ENCODE results near the gene EPB42.
"Not testable (repeated sequence)": the region's sequence is repeated elsewhere in the genome, so short reads cannot be mapped to it uniquely, and the experiment has no call there.

Gene EPB42

DNA sequence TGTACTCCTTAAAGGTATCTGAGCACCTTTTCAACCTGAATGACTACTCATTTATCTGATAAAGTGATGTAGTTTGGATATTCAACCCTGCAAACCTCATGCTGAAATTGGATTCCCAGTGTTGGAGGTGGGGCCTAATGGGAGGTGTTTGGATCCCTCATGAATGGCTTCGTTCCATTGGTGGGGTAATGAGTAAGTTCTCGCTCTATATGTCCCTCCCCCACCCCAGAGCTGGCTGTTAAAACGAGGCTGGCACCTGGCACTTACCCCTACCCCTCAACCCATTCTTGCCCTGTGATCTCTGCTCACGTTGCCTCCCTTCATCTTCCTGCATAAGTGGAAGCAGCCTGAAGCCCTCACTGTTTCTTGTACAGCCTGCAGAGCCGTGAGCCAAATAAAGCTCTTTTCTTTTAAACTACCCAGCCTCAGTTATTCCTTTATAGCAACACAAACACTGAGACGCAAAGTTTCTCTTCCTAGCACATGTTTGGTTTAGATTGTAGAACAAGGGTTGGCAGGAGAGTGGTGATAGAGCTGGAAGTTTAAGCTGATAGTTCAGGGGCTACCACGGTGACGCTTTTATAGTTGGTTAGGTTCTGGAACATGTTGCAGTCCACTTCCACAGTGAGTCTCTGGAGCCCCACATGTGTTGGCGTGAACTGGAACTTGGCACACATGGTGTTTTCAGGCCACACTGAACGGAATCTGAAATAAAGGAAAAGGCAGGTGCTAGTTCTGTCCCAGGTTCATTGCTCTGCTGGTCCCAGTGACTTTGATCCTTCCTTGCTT lies 23.9 kb downstream of the EPB42 start:
- H3K36me3 ChIP-seq (ENCODE audit: insufficient read depth, low read length) = no peaks in the 10 kb centered on the region; the same call in 1 of the 2 replicates
- no peaks in the 10 kb centered on the region; the same call in 1 of the 2 replicates for H3K9me3 ChIP-seq (ENCODE audit: control insufficient read depth, insufficient read depth, low read length)
- H3K4me1 ChIP-seq (ENCODE audit: insufficient read depth, low read length) = no peaks in the 10 kb centered on the region
- H3K9ac ChIP-seq (ENCODE audit: low read depth, low read length) = no peak overlapping the region

DNA sequence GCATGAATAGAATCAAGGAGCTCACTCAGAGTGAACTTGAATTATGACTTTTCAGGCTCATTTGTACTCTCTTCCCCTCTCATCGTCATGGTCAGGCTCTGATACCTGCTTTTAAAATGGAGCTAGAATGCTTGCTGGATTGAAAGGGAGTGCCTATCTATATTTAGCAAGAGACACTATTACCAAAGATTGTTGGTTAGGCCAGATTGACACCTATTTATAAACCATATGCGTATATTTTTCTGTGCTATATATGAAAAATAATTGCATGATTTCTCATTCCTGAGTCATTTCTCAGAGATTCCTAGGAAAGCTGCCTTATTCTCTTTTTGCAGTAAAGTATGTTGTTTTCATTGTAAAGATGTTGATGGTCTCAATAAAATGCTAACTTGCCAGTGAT lies 26.0 kb downstream of the EPB42 start:
- H3K36me3 ChIP-seq (ENCODE audit: insufficient read depth, low read length) = no peaks in the 10 kb centered on the region; the same call in none of the 2 replicates
- H3K9me3 ChIP-seq (ENCODE audit: control insufficient read depth, insufficient read depth, low read length) = no peaks in the 10 kb centered on the region; the same call in 1 of the 2 replicates
- H3K9ac ChIP-seq (ENCODE audit: low read depth, low read length) = no peak overlapping the region
- H3K4me1 ChIP-seq (ENCODE audit: insufficient read depth, low read length) = no peaks in the 10 kb centered on the region

DNA sequence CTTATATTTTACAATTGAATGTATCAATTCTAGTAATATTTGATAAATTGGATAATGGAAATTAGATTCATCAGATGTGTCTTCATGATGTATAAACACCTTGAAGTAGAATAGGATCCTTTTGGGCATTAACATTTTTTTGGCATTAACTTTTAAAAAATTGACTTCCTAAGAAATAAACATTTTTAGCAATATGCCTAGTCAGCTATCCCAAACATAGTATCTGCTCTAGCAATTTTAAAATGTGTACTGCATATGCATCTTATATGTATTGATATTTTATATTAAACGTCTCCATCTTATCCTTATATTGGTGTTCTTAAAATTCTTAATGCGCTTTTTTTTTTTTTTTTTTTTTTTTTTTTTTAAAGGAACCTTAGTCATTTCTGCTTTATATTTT lies 27.1 kb downstream of the EPB42 start:
- Histone ChIP-seq H3K36me3 (ENCODE audit: insufficient read depth, low read length) (no peaks in the 10 kb centered on the region; the same call in none of the 2 replicates), H3K9me3 (ENCODE audit: control insufficient read depth, insufficient read depth, low read length) (no peaks in the 10 kb centered on the region; the same call in 1 of the 2 replicates), H3K9ac (ENCODE audit: low read depth, low read length) (no peak overlapping the region), H3K4me1 (ENCODE audit: insufficient read depth, low read length) (no peaks in the 10 kb centered on the region)

DNA sequence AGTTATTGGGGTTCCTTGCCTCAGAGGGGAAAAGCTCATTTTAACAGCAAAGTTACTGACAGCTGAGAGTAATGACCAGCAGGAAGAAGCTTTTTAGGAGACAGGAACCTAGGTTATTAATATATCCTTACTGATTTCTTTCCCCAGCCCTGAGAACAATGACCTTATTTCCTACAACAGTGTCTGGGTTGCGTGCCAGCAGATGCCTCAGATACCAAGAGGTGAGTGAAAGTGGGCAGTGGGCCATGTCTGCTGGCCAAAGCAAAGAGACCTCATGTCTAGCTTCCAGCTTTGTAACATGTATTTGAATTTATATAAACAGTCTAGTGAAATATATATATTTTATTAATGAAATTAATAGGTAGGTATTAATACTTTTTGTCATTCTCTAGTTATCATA lies 30.6 kb downstream of the EPB42 start:
- Histone ChIP-seq H3K9me3 (ENCODE audit: control insufficient read depth, insufficient read depth, low read length) (no peaks in the 10 kb centered on the region), H3K9ac (ENCODE audit: low read depth, low read length) (no peak overlapping the region), H3K4me1 (ENCODE audit: insufficient read depth, low read length) (no peaks in the 10 kb centered on the region), H3K36me3 (ENCODE audit: insufficient read depth, low read length) (no peaks in the 10 kb centered on the region; the same call in none of the 2 replicates)

DNA sequence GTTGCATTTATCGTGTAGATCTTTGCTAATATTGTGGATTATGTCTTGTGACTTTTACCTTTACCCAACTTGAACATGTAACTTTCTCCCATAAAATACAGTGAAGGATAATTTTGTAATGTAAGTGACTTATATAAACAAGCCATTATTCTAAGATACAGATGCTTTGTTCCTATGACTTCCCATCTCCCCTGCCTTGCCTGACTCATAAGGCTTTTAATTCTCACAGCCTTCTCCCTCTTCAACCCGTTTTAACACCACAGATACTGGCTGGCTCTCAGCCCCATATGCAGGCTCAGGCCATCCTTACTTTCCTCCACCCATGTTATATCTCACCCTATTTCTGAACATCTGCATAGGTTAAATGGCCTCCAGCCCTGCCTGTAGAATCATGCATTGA lies 31.5 kb downstream of the EPB42 start:
- H3K9ac ChIP-seq (ENCODE audit: low read depth, low read length) = no peak overlapping the region
- no peaks in the 10 kb centered on the region for H3K9me3 ChIP-seq (ENCODE audit: control insufficient read depth, insufficient read depth, low read length)
- no peaks in the 10 kb centered on the region for H3K4me1 ChIP-seq (ENCODE audit: insufficient read depth, low read length)
- H3K36me3 ChIP-seq (ENCODE audit: insufficient read depth, low read length) = no peaks in the 10 kb centered on the region; the same call in 1 of the 2 replicates

DNA sequence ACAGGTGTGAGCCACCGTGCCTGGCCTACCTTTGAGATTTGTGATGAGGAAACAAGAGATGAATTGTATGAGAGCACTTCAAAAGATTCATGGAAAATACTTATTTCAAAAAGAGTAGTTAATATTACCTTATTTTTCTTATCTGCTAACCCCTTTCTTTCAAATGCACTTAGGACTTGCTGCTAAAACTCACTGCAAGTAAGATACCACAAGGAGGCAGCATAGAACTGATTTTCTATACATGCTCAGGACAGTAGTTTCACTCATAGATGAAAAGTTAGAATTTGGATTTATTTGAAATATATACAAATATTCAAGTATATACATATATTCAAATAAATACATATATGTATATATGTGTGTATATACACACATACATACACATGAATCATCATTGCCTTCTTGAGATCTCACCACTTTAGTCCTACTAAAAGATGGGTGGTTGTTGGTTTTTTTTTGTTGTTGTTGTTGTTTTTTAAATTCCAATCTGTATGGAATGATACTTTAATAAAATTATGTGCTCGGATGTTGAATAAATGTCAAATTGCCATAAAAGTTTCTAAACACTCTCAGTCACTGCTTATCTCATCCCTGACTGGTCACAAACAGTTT lies 33.2 kb downstream of the EPB42 start:
- H3K4me1 ChIP-seq (ENCODE audit: insufficient read depth, low read length) = no peaks in the 10 kb centered on the region
- H3K36me3 ChIP-seq (ENCODE audit: insufficient read depth, low read length) = no peaks in the 10 kb centered on the region; the same call in 1 of the 2 replicates
- H3K9me3 ChIP-seq (ENCODE audit: control insufficient read depth, insufficient read depth, low read length) = no peaks in the 10 kb centered on the region
- H3K9ac ChIP-seq (ENCODE audit: low read depth, low read length) = no peak overlapping the region

DNA sequence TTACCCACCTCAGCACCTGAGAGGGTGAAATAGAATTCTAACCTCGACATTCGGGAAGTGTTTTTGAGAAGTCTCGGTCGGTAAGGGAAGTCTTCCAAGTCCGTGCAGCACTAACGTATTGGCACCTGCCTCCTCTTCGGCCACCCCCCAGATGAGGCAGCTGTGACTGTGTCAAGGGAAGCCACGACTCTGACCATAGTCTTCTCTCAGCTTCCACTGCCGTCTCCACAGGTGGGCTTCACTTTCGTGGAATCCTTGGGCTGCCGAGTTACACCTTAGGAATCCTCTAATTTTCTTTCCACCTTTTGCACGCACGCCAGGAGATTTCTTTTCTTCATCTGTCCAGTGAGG lies 34.8 kb downstream of the EPB42 start:
- Histone ChIP-seq H3K9ac (ENCODE audit: low read depth, low read length) (peak overlapping the region; percentile 81; the same call in 1 of the 2 replicates), H3K4me1 (ENCODE audit: insufficient read depth, low read length) (no peaks in the 10 kb centered on the region), H3K9me3 (ENCODE audit: control insufficient read depth, insufficient read depth, low read length) (no peaks in the 10 kb centered on the region), H3K36me3 (ENCODE audit: insufficient read depth, low read length) (no peaks in the 10 kb centered on the region)

DNA sequence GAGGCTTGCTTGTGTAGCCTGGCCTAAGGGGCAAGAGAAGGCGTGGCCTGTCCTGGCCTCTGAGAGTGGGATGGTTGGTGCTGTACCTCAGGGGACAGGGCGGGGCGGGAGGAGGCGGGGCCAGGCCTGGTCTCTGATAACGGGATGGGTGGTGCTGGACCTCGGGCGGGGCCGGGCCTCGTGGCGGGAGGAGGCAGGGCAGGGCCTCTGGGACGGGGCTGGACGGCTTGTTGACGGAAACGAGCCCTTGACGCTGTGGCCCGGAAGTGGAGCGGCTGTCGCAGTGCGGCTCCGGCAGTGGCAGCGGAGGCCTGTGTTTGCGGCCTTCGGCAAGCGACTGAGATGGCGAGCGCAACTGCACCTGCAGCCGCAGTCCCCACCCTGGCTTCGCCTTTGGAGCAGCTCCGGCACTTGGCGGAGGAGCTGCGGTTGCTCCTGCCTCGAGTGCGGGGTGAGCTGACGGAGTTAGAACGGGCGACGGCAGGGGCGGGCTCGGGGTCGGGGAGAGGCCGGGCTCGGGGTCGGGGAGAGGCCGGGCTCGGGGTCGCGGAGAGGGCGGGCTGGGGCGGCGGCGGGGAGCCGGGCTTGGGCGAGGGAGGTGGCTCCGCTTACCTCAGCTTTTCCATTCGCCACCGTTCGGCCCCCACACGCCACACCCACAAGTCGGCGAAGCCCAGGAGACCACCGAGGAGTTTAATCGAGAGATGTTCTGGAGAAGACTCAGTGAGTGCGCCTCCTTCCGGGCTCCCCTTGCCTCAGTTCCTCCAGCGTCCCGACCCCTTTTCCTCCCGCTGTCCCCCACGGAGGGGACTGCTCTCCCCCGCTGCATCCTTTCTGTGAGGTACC lies 35.4 kb downstream of the EPB42 start, which contains the start of gene CCNDBP1:
Gene CCNDBP1, plus strand, starts transcription at position 247 of the 846 bp plus-strand sequence. Its CDS starts 96 bp downstream, at position 343.
- Histone ChIP-seq H3K9me3 (ENCODE audit: control insufficient read depth, insufficient read depth, low read length) (no peaks in the 10 kb centered on the region), H3K9ac (ENCODE audit: low read depth, low read length) (peak within 1 kb of the TSS; percentile 81; the same call in 1 of the 2 replicates), H3K36me3 (ENCODE audit: insufficient read depth, low read length) (no peaks in the 10 kb centered on the region), H3K4me1 (ENCODE audit: insufficient read depth, low read length) (no peaks in the 10 kb centered on the region)

DNA sequence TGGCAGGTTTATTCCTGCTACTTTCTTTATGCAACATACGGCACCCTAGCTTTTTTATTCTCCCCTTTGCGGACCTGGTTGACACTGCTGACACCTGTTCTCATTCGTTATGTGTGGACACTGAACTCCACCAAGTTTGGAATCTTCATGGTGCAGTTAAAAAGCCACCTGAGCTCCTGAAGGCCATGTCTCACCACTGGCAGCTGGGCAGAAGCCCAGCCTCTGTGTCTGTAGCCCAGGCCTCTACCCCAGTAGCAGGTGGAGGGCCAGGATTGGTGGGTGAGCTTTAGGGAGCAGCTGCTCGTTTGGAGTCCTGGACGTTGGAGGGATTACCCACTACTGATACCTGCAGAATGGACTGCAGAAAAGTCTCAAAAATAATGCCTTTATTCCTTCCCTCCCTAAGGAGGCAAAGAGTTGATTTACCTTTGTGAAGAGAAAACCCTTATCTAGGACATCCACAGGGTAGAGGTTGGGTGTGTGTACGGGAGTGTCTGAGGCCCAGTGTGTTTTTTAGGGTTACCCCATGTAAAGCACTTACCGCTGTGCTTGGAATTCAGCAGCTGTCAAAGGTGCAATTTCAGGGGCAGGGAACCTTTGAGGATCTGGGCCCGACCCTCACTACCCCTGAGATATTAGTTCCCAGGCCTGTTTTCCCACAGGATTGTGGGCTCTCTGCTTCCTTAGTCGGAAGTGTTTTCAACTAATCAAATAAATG lies 36.3 kb downstream of the EPB42 start:
- Histone ChIP-seq H3K4me1 (ENCODE audit: insufficient read depth, low read length) (no peaks in the 10 kb centered on the region), H3K9me3 (ENCODE audit: control insufficient read depth, insufficient read depth, low read length) (no peaks in the 10 kb centered on the region), H3K9ac (ENCODE audit: low read depth, low read length) (no peak overlapping the region; the same call in 1 of the 2 replicates), H3K36me3 (ENCODE audit: insufficient read depth, low read length) (no peaks in the 10 kb centered on the region)

DNA sequence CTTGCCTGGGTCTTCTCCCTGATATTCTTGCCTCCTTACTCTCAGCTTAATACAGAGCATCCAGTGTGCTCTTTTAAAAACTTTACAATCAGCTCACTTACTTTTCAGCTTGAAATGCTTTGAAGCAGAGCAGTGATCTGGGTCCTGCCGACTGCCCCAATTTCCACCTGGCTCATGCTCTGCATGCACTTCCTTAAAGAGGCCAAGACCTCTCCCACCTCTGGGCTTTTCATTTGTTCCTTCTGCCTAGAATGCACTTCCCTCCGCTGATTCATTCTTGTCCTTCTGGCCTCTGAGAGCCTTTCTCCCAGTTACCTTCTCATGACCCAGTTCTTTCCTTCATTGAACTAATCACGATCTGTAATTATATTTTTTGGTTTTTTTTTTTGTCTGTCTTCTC lies 37.5 kb downstream of the EPB42 start:
- H3K4me1 ChIP-seq (ENCODE audit: insufficient read depth, low read length) = no peaks in the 10 kb centered on the region
- H3K9me3 ChIP-seq (ENCODE audit: control insufficient read depth, insufficient read depth, low read length) = no peaks in the 10 kb centered on the region
- no peaks in the 10 kb centered on the region for H3K36me3 ChIP-seq (ENCODE audit: insufficient read depth, low read length)
- H3K9ac ChIP-seq (ENCODE audit: low read depth, low read length) = no peak overlapping the region

DNA sequence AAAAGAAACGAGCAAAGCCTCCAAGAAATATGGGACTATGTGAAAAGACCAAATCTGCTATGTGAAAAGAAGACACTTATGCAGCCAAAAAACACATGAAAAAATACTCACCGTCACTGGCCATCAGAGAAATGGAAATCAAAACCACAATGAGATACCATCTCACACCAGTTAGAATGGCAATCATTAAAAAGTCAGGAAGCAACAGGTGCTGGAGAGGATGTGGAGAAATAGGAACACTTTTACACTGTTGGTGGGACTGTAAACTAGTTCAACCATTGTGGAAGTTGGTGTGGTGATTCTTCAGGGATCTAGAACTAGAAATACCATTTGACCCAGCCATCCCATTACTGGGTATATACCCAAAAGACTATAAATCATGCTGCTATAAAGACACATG lies 43.7 kb downstream of the EPB42 start:
- H3K9ac ChIP-seq (ENCODE audit: low read depth, low read length); H3K36me3 ChIP-seq (ENCODE audit: insufficient read depth, low read length); H3K9me3 ChIP-seq (ENCODE audit: control insufficient read depth, insufficient read depth, low read length); H3K4me1 ChIP-seq (ENCODE audit: insufficient read depth, low read length): not testable (repeated sequence)

DNA sequence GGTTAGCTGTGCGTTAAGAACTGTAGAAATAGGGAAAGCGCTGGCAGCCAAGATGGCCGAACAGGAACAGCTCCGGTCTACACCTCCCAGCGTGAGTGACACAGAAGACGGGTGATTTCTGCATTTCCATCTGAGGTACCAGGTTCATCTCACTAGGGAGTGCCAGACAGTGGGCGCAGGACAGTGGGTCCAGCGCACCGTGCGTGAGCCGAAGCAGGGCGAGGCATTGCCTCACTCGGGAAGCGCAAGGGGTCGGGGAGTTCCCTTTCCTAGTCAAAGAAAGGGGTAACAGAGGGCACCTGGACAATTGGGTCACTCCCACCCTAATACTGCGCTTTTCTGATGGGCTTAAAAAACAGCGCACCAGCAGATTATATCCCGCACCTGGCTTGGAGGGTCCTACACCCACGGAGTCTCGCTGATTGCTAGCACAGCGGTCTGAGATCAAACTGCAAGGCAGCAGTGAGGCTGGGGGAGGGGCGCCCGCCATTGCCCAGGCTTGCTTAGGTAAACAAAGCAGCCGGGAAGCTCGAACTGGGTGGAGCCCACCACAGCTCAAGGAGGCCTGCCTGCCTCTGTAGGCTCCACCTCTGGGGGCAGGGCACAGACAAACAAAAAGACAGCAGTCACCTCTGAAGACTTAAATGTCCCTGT lies 45.0 kb downstream of the EPB42 start:
- not testable (repeated sequence) for H3K9me3 ChIP-seq (ENCODE audit: control insufficient read depth, insufficient read depth, low read length); H3K36me3 ChIP-seq (ENCODE audit: insufficient read depth, low read length); H3K4me1 ChIP-seq (ENCODE audit: insufficient read depth, low read length); H3K9ac ChIP-seq (ENCODE audit: low read depth, low read length)

DNA sequence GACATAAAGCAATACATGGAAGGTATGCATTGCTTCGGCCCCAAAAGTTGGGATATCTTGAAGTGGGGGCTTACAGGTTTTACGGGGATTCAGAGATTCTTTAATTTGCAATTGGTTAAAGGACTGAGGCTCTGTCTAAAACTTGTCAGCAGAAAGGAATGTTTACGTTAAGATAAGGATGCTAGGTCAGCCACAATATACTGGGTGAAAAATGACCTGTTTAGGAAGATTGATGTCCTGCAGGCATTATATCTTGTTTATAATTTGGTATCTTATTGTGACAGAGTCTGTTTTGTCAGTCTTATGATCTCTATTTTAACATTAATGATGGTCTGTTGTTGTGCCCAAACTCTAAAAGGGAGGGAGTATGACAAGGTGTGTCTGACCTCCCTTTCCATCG lies 50.9 kb downstream of the EPB42 start:
- Histone ChIP-seq H3K9me3 (ENCODE audit: control insufficient read depth, insufficient read depth, low read length) (no peaks in the 10 kb centered on the region), H3K9ac (ENCODE audit: low read depth, low read length) (no peak overlapping the region), H3K4me1 (ENCODE audit: insufficient read depth, low read length) (peaks cover 3% of the 10 kb centered on the region; the same call in 1 of the 2 replicates), H3K36me3 (ENCODE audit: insufficient read depth, low read length) (peaks cover 3% of the 10 kb centered on the region)
